K562 (cell line): ENCODE measurements around the gene SMYD1. TPM values are rescaled to one million over a fixed set of nuclear protein-coding genes. Genes with fewer than 3 reads are reported as not detected.

Experiments
- BACH1 ChIP-seq: fragments of 200-800 bp; sonication (Bioruptor generic); IDR thresholded peaks from 2 replicates; pipeline ENCODE4 v1.6.1; 2016; ENCODE audit warnings: missing genetic modification characterization, missing compliant biosample characterization
- BCLAF1 ChIP-seq, 2 experiments: fragments of 450-650 bp in 1 of 2; IDR thresholded peaks; 2 replicates each; pipeline ENCODE4 v1.6.1; 2011 to 2017; ENCODE audit warnings: low read depth in 2 of 2, antibody characterized with exemption in 1 of 2, borderline replicate concordance in 1 of 2, low read length in 1 of 2, mild to moderate bottlenecking in 1 of 2, mixed read lengths in 1 of 2; ENCODE audit not compliant: control insufficient read depth in 1 of 2
- CXXC5 ChIP-seq: fragments of 250-450 bp; sonication (Bioruptor Pico); IDR thresholded peaks from 2 replicates; pipeline ENCODE4 v1.8.0; 2022; ENCODE audit warnings: inconsistent platforms, mild to moderate bottlenecking, moderate library complexity
- DACH1 ChIP-seq: fragments of 450-650 bp; IDR thresholded peaks from 2 replicates; pipeline ENCODE4 v1.6.1; 2018; ENCODE audit not compliant: partially characterized antibody
- DDX20 ChIP-seq: fragments of 450-650 bp; IDR thresholded peaks from 2 replicates; pipeline ENCODE4 v1.6.1; 2016; ENCODE audit warnings: missing genetic modification characterization, low read depth, mild to moderate bottlenecking, missing compliant biosample characterization, moderate library complexity
- ETV6 ChIP-seq, 3 experiments: fragments of 150-350 bp in 1 of 3; sonication (generic) in 1 of 3; formaldehyde crosslinking in 1 of 3; IDR thresholded peaks; 2 replicates each; pipeline versions ENCODE4 v1.6.1 to v1.8.0; 2014 to 2022; ENCODE audit warnings: borderline replicate concordance in 2 of 3, low read depth in 2 of 3, antibody characterized with exemption in 1 of 3, low read length in 1 of 3, mild to moderate bottlenecking in 1 of 3, missing genetic modification reagents in 1 of 3
- HOXB6 ChIP-seq: fragments of 250-450 bp; sonication (Bioruptor Pico); IDR thresholded peaks from 2 replicates; pipeline ENCODE4 v1.5.1; 2022; ENCODE audit warnings: mild to moderate bottlenecking, borderline replicate concordance
- ILK ChIP-seq: fragments of 450-650 bp; IDR thresholded peaks from 2 replicates; pipeline ENCODE4 v1.6.1; 2016; ENCODE audit warnings: missing genetic modification characterization, low read depth, mild to moderate bottlenecking, missing compliant biosample characterization, moderate library complexity, borderline replicate concordance
- MAFG ChIP-seq: fragments of 450-650 bp; conservative IDR thresholded peaks from 2 replicates; pipeline ENCODE4 v1.6.1; 2016; ENCODE audit warnings: missing genetic modification characterization, missing compliant biosample characterization
- MAFK ChIP-seq: IDR thresholded peaks from 2 replicates; pipeline ENCODE4 v1.6.1; 2011; ENCODE audit warnings: low read length, improper control_type of control experiment
- MED1 ChIP-seq: sonication (generic); formaldehyde crosslinking; IDR thresholded peaks from 2 replicates; pipeline ENCODE4 v1.8.1; 2023; ENCODE audit warnings: missing genetic modification reagents, borderline replicate concordance
- NCOA4 ChIP-seq: fragments of 450-650 bp; IDR thresholded peaks from 2 replicates; pipeline ENCODE4 v1.6.1; 2018; ENCODE audit warnings: mild to moderate bottlenecking; ENCODE audit not compliant: partially characterized antibody
- PPARD ChIP-seq: fragments of 250-450 bp; sonication (Bioruptor Pico); IDR thresholded peaks from 2 replicates; pipeline ENCODE4 v1.8.0; 2022; ENCODE audit warnings: inconsistent platforms, mild to moderate bottlenecking, moderate library complexity
- RBM17 ChIP-seq: fragments of 200-400 bp; formaldehyde crosslinking; IDR thresholded peaks from 2 replicates; pipeline ENCODE4 v1.6.1; 2017; ENCODE audit warnings: low read depth, mild to moderate bottlenecking, low read length, borderline replicate concordance
- TAF15 ChIP-seq: fragments of 200-400 bp; formaldehyde crosslinking; IDR thresholded peaks from 2 replicates; pipeline ENCODE4 v1.6.1; 2017; ENCODE audit warnings: mild to moderate bottlenecking, low read depth, low read length, moderate library complexity
- TRIM28 ChIP-seq: fragments of 450-650 bp; IDR thresholded peaks from 2 replicates; pipeline ENCODE4 v1.6.1; 2017
- ZBED1 ChIP-seq: IDR thresholded peaks from 2 replicates; pipeline ENCODE4 v1.6.1; 2014
- ZEB2 ChIP-seq: fragments of 450-650 bp; IDR thresholded peaks from 2 replicates; pipeline ENCODE4 v1.6.1; 2016
- ZNF140 ChIP-seq: fragments of 250-450 bp; sonication (Bioruptor Pico); IDR thresholded peaks from 2 replicates; pipeline ENCODE4 v1.8.0; 2021; ENCODE audit warnings: moderate library complexity, mild to moderate bottlenecking, inconsistent platforms
- ZNF57 ChIP-seq: fragments of 450-650 bp; formaldehyde crosslinking; IDR thresholded peaks from 2 replicates; pipeline ENCODE4 v1.4.0; 2020; ENCODE audit warnings: mild to moderate bottlenecking, moderate library complexity
- polyA plus RNA-seq, 8 experiments: library from polyadenylated mRNA; depleted of rRNA in 4 of 8; stranded (reverse) in 5 of 8; unstranded in 3 of 8; fragments of >200 nt; fragmentation: Nextera tagmentation in 2 of 8; fragmentation: Illumina TruSeq in 1 of 8; extraction: Ambion mirVana in 2 of 8; extraction: Trizol in 1 of 8; gene quantifications; 2 replicates each; pipeline versions ENCODE4 v1.2.1 to v1.2.3, GENCODE V29; 2011 to 2014; ENCODE audit warnings: inconsistent platforms in 1 of 8, missing spikeins in 1 of 8
- total RNA-seq, 7 experiments: library from RNA; depleted of rRNA in 6 of 7; stranded (reverse); fragments of >200 nt in 6 of 7; fragmentation: Illumina TruSeq in 2 of 7; extraction: Trizol in 2 of 7; gene quantifications; 2 replicates each; pipeline versions ENCODE4 v1.2.1 to v1.2.3, GENCODE V29; 2011 to 2021; ENCODE audit warnings: low replicate concordance in 1 of 7
- TF ChIP-seq, protein P1 (sequence below), 2 experiments: fragments of 450-650 bp; IDR thresholded peaks; 2 replicates each; pipeline ENCODE4 v1.6.1; 2016
- TF ChIP-seq, protein P2 (sequence below): sonication (generic); formaldehyde crosslinking; IDR thresholded peaks from 2 replicates; pipeline ENCODE4 v1.8.0; 2022; ENCODE audit warnings: mild to moderate bottlenecking, missing genetic modification reagents

SMYD1 gene
- total and polyA plus RNA-seq, 9 of the 15 experiments (the other 6 are each of a cell fraction or from before 2014, with no cell fraction given): not detected

GRCh38 chr2:88054782-88055370 is 12.7 kb upstream of the SMYD1 start (continued):
- TF ChIP-seq ILK (tag) (no peak), BACH1 (tag) (no peak), NCOA4 (no peak), ETV6 (IDR thresholded peaks at IDR 0.05; ENCODE audit: borderline replicate concordance in 1 of 2, low read depth in 2 of 2, low read length in 1 of 2) (peak in 1 of 2 experiments; percentile 46; a peak in 1 of 4 replicates), ETV6 (CRISPR knock-in tag; IDR thresholded peaks at IDR 0.05; ENCODE audit: borderline replicate concordance) (no peak), DDX20 (tag) (no peak), MED1 (CRISPR knock-in tag) (no peak), ZNF140 (CRISPR knock-in tag) (no peak), TAF15 (no peak), ZNF57 (CRISPR knock-in tag) (no peak), HOXB6 (CRISPR knock-in tag) (no peak), DACH1 (no peak), ZEB2 (no peak), TRIM28 (no peak), CXXC5 (no peak), RBM17 (no peak), MAFG (tag) (no peak), MAFK (no peak), BCLAF1 (IDR thresholded peaks at IDR 0.05; ENCODE audit: borderline replicate concordance in 1 of 2, control insufficient read depth in 1 of 2, low read depth in 2 of 2, low read length in 1 of 2) (no peak), PPARD (no peak), ZBED1 (no peak)
- TF ChIP-seq, protein P1, sequence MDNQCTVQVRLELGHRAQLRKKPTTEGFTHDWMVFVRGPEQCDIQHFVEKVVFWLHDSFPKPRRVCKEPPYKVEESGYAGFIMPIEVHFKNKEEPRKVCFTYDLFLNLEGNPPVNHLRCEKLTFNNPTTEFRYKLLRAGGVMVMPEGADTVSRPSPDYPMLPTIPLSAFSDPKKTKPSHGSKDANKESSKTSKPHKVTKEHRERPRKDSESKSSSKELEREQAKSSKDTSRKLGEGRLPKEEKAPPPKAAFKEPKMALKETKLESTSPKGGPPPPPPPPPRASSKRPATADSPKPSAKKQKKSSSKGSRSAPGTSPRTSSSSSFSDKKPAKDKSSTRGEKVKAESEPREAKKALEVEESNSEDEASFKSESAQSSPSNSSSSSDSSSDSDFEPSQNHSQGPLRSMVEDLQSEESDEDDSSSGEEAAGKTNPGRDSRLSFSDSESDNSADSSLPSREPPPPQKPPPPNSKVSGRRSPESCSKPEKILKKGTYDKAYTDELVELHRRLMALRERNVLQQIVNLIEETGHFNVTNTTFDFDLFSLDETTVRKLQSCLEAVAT (IDR thresholded peaks at IDR 0.05): peak in 1 of 2 experiments; percentile 81; a peak in 2 of 4 replicates
- TF ChIP-seq, protein P2, sequence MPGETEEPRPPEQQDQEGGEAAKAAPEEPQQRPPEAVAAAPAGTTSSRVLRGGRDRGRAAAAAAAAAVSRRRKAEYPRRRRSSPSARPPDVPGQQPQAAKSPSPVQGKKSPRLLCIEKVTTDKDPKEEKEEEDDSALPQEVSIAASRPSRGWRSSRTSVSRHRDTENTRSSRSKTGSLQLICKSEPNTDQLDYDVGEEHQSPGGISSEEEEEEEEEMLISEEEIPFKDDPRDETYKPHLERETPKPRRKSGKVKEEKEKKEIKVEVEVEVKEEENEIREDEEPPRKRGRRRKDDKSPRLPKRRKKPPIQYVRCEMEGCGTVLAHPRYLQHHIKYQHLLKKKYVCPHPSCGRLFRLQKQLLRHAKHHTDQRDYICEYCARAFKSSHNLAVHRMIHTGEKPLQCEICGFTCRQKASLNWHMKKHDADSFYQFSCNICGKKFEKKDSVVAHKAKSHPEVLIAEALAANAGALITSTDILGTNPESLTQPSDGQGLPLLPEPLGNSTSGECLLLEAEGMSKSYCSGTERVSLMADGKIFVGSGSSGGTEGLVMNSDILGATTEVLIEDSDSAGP (CRISPR knock-in tag): no peak
